ENCODE data around the gene KIRREL1. TPM values are rescaled to one million over a fixed set of nuclear protein-coding genes. Genes with fewer than 3 reads are reported as not detected.

The KIRREL1 gene
- total RNA-seq, 1 donor from 2014 or later, result 195 TPM

DNA sequence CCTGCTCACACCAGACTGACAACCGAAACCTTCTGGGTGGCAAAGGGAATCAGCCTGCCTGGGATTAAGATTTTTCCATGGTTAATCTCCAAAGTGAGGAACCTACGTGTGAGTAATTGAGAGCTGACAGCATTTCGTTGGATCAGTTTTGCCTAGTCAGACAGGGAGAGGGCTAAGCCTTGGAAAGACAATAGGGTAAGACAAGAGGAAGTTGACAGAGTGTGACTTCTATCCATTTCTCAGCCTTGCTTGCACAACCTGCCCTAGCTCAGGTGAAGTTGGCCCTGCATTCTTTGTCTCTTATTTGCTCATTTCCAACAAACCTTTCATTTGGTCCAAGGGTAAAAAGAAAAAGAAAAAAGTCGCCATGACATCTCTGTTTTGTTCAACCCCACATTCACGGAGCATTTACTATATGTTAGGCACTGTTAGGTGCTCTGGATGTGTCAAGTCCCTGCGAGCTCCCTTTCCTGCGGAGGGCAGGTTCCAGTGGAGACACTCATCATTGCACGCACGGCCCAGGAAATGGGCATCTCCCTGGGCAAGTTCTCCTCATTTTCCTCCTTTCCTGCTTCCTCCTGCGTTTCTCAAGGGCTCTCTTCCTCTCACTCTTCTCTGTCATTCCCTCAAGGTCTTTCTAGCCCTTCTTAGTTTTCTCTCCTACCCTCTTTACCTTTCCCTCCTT lies 23.3 kb downstream of the KIRREL1 start:
- Mint-ChIP-seq H3K27ac (ENCODE audit: unreplicated experiment) (peak overlapping the region; percentile 97), H3K27me3 (ENCODE audit: low read depth, unreplicated experiment) (no peaks in the 10 kb centered on the region), H3K36me3 (ENCODE audit: low read depth, unreplicated experiment) (peaks cover 7% of the 10 kb centered on the region), H3K9me3 (ENCODE audit: unreplicated experiment) (no peaks in the 10 kb centered on the region), H3K4me3 (ENCODE audit: unreplicated experiment) (peak overlapping the region; percentile 27), H3K4me1 (ENCODE audit: low read depth, unreplicated experiment) (peaks cover 95% of the 10 kb centered on the region)
- H3K4me2 ChIP-seq (ENCODE audit: low read length), result peak overlapping the region; percentile 13
- no peak overlapping the region for H3K9ac ChIP-seq (ENCODE audit: low read length)
- peak overlapping the region; percentile 11 for H3K27ac ChIP-seq (ENCODE audit: low read depth, low read length)
- no peaks in the 10 kb centered on the region for H4K20me1 ChIP-seq (ENCODE audit: insufficient read depth, low read length)
- no peak overlapping the region for H3K4me3 ChIP-seq (ENCODE audit: insufficient read depth, low read depth, low read length)
- no peak overlapping the region for H2AFZ ChIP-seq (ENCODE audit: low read depth, low read length)
- no peaks in the 10 kb centered on the region for H3K9me3 ChIP-seq (ENCODE audit: insufficient read depth, low read depth, low read length)
- no peaks in the 10 kb centered on the region for H3K27me3 ChIP-seq (ENCODE audit: insufficient read depth, low read length)
- H3K79me2 ChIP-seq (ENCODE audit: insufficient read depth, low read length), result peaks cover 88% of the 10 kb centered on the region
- no peaks in the 10 kb centered on the region for H3K36me3 ChIP-seq (ENCODE audit: insufficient read depth, low read length)
- FAIRE-seq (peak; percentile 58), DNase-seq (ENCODE audit: low read depth) (no peak)
- TF ChIP-seq, protein P1, sequence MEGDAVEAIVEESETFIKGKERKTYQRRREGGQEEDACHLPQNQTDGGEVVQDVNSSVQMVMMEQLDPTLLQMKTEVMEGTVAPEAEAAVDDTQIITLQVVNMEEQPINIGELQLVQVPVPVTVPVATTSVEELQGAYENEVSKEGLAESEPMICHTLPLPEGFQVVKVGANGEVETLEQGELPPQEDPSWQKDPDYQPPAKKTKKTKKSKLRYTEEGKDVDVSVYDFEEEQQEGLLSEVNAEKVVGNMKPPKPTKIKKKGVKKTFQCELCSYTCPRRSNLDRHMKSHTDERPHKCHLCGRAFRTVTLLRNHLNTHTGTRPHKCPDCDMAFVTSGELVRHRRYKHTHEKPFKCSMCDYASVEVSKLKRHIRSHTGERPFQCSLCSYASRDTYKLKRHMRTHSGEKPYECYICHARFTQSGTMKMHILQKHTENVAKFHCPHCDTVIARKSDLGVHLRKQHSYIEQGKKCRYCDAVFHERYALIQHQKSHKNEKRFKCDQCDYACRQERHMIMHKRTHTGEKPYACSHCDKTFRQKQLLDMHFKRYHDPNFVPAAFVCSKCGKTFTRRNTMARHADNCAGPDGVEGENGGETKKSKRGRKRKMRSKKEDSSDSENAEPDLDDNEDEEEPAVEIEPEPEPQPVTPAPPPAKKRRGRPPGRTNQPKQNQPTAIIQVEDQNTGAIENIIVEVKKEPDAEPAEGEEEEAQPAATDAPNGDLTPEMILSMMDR (IDR thresholded peaks at IDR 0.05; ENCODE audit: insufficient read depth, low read depth, low read length), result no peak
- no peak for TF ChIP-seq EZH2 (IDR thresholded peaks at IDR 0.05; ENCODE audit: insufficient read depth, low read length)
- H3K4me1 ChIP-seq (ENCODE audit: insufficient read depth, low read length), result peaks cover 76% of the 10 kb centered on the region

DNA sequence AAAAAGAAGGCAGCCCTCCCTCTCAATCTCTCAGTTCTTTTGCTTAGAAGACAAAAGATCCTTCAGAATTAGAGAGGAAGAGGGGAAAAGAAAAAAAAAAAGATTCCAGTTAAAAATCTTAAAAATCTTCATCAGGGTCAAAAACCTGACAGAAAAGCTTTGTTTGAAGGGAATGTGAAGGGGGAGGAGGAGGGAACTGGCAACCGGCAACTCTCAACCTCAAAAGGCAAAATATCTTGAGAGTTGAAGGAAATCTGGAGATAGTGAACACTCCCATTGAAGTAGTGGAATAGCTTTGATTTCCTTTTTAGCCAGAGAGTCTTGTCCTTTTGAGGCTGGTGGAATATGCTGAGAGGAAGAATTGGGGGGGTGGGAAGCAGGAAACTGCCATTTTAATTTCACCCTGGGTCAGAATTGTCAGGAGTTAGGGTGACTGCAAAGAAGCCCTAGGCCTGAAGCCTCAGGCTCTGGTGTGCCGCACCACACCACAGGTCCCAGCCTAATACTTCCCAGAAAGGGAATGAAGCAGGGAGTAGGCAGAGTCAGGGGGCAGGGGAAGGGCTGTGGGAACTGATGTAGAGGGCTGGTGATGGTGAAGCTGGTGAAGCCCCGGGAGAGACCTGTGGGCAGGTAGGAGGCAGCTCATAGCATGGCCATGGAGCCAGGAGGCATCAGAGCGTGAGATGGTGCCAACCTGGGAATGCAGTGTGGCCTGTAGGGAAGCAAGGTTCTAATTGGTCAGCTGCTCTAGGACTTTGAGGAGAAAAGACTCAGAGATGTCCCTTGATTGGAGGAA lies 24.6 kb downstream of the KIRREL1 start:
- peaks cover 65% of the 10 kb centered on the region for H3K4me1 ChIP-seq (ENCODE audit: insufficient read depth, low read length)
- H3K4me3 ChIP-seq (ENCODE audit: insufficient read depth, low read depth, low read length), result no peak overlapping the region
- H3K27ac Mint-ChIP-seq (ENCODE audit: unreplicated experiment), result peak overlapping the region; percentile 97
- H3K36me3 Mint-ChIP-seq (ENCODE audit: low read depth, unreplicated experiment), result peaks cover 7% of the 10 kb centered on the region
- H3K9me3 Mint-ChIP-seq (ENCODE audit: unreplicated experiment), result no peaks in the 10 kb centered on the region
- H3K27me3 ChIP-seq (ENCODE audit: insufficient read depth, low read length), result no peaks in the 10 kb centered on the region
- peaks cover 94% of the 10 kb centered on the region for H3K4me1 Mint-ChIP-seq (ENCODE audit: low read depth, unreplicated experiment)
- H3K4me2 ChIP-seq (ENCODE audit: low read length), result peak overlapping the region; percentile 86
- peaks cover 88% of the 10 kb centered on the region for H3K79me2 ChIP-seq (ENCODE audit: insufficient read depth, low read length)
- peak overlapping the region; percentile 60 for H3K4me3 Mint-ChIP-seq (ENCODE audit: unreplicated experiment)
- H3K9ac ChIP-seq (ENCODE audit: low read length), result peak overlapping the region; percentile 82
- H3K36me3 ChIP-seq (ENCODE audit: insufficient read depth, low read length), result no peaks in the 10 kb centered on the region
- no peaks in the 10 kb centered on the region for H3K9me3 ChIP-seq (ENCODE audit: insufficient read depth, low read depth, low read length)
- TF ChIP-seq, protein P1 (IDR thresholded peaks at IDR 0.05; ENCODE audit: insufficient read depth, low read depth, low read length), result no peak
- TF ChIP-seq EZH2 (IDR thresholded peaks at IDR 0.05; ENCODE audit: insufficient read depth, low read length), result no peak
- H2AFZ ChIP-seq (ENCODE audit: low read depth, low read length), result no peak overlapping the region
- H3K27ac ChIP-seq (ENCODE audit: low read depth, low read length), result peak overlapping the region; percentile 97
- FAIRE-seq, result no peak
- H3K27me3 Mint-ChIP-seq (ENCODE audit: low read depth, unreplicated experiment), result no peaks in the 10 kb centered on the region
- peak; percentile 59 for DNase-seq (ENCODE audit: low read depth)
- H4K20me1 ChIP-seq (ENCODE audit: insufficient read depth, low read length), result no peaks in the 10 kb centered on the region
